HTERT RPE-1 (cell line): ENCODE data around the gene SLIT3.

Experiments used
- in situ Hi-C: fragments of 300-500 bp; cut with MboI; formaldehyde crosslinking; loops from 4 replicates; pipeline ENCODE4 v1.14.3; 2020; ENCODE audit warnings: low sequenced_read_pairs

Gene SLIT3

DNA sequence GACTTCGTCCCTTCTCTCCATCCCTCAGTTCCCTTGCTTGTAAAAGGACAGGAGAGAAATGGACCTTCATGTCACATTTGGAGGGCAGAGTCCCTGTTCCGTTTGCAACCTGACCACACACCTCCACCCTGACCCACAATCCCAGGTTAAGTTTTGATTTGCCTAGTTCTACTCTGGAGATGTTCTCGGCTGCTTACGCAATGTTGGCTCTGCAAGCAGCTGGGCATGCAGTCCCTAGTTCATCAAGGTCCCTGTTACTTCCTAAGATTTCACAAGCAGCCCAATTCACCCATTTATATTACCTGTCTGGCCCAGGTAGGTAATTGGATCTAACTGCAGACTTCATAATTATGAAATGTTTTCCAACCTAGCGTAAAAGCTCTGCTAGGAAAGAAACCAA, 28.8 kb downstream of the SLIT3 start:
- in situ Hi-C loops = no loop called here

DNA sequence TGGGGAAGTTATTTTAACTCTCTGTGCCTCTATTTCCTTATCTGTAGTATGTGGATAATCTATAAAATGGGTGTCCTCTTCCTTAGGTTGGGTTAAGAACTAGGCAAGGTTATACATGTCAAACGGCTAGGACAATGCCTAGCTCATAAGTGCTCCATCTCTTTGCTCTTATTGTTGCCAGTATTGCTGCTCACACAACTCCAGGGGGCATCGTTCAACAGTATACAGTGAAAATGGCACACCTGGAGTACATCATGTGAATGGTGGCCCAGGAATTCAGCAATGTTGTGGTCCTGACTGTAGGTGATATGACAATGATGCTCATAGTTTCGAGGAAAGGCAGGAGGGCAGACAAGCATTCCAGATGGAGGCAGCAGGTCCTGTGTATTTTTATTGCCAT, 30.1 kb downstream of the SLIT3 start:
- in situ Hi-C loops = no loop called here

DNA sequence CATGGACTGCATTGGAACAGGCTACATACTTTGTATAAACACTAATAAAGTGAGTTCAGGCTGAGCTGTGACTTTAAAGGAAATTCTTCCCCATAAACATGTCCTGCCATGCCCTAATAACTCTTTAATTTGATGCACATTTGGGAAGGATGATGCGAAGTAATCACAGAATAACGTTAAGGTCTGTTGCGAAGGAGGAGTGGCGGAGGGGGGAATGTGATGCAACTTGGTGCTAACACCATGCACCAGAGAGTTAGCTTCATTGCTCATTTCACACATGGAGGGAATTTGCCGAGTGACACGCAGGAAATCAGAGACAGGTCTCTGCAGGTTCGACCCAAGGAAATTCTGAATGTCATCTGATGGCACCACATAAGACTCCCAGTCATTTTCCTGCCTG, 32.9 kb downstream of the SLIT3 start:
- in situ Hi-C loops = no loop called here

DNA sequence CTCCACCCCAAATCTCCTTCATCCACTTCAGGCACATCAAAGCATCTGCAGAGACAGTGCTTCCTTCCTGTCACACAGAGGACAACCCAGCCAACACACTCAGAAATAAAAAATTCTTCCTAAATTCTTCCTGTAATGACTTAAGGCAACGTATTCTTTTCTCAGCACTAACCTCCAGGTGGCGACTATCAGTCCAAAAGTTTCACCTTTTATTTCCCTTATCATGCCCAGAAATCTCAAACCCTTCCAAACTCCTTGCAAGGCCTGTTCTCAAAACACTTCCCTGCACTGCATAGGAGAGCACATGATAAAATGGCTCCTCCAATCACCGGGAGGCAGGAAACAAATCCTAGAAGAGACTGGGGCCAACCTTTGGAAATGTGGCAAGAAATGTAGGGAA, 35.1 kb downstream of the SLIT3 start:
- in situ Hi-C loops = no loop called here

DNA sequence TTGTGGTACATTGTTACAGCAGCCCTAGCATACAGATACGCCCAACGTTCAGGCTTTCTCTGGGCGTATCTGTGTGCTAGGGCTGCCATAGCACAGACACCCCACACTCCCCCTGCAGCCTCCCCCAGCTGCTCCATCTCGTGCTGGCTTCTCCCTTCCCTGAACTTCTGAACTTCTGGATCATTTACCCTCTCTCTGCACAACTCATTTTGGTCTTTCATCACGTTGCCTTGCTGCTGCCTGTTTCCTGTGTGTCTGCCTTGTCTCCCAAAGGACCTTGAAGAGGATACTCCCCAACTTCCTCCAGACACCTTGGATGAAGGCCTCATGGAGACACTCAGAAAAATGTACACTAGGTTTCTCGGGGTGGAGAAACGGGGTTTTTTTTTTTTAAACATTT, 37.3 kb downstream of the SLIT3 start:
- in situ Hi-C loops = no loop called here

DNA sequence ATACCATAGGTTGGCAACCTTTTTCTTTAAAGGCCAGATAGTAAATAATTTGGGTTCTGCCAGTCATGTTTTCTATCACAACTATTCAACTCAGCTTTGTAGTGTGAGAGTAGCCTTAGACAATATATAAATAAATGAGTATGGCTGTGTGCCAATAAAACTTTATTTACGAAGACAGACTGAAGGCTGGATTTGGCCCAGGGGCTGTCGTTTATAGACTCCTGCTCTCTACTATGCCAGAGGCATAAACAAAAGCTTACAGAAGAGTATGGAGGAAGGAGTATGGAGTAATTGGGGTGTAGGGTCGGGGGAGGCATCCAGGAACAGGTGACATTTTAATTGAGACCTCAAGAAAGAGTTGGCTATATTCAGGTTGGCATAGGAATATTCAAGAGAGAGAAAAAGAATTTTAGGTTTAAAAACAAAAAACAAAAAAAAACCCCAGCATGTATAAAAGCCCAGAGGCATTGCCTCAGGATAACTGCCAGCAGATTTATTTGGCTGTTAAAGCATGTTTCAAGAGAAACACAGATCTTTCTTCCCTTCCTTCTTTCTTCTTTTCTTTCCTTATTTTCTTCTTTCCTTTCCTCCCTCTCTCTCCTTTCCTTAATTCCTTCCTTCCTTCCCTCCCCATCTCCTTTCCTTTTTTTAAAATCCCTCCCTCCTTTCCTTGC, 39.9 kb downstream of the SLIT3 start:
- in situ Hi-C loops = no loop called here

DNA sequence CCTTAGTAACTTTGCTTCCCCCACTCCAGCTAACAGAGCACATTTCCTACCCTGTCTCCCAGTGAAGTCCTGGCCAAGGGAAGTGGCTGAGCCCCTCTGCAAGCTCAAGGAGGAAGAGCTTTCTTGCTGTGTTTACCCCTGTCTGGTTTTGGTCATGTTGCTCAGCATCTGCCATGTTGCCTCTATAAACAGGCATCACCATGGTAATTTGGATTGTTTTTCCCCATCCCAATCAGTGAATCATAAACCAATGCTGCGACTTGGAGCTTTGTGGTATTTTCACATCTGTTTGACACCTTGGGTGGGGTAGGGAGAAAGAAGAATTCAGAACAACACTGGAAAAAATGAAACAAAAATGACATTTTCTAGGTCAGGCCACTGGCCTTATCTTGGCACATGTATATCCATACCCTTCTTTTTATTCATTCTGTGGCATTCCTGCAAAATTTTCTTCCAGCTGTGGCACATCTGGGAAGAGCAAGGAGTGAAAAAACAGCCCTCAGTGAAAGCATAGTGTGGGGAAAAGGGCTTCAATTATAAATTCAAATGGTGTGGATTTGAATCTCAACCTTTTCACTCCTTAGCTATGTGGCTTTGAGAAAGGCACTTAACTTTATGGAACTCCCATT, 42.5 kb downstream of the SLIT3 start:
- in situ Hi-C loops = no loop called here

DNA sequence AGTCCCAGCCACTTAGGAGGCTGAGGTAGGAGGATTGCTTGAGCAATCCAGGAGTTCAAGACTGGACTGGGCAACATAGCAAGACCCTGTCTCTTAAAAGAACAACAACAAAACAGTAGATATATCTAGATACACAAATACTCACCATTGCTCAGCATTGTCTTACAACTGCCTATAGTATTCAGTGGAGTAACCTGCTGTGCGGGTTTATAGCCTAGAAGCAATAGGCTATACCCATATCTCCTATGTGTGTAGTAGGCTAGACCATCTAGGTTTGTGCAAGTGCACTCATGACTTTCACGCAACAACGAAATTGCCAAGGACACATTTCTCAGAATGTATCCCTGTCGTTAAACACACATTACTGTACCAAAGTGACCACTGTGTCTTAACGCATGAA, 44.7 kb downstream of the SLIT3 start:
- in situ Hi-C loops = no loop called here

DNA sequence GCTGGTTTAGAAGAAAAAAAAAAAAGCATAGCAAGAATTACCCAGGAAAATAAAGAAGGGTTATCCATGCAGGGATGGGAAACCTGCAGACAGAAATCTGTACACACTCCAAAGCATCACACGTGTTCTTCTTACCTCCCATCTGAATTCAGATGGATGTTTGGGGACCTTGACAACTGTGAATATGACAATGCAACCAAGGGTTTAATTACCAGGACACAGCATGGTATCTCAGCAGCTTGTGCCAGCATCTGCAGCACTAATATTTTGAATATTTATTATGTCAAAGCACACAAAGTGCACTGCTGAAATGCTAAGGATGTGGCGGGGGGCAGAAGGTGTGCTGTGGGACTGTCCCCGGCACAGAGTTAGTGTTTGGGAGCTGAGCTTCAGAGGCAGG, 47.9 kb downstream of the SLIT3 start:
- in situ Hi-C loops = no loop called here

DNA sequence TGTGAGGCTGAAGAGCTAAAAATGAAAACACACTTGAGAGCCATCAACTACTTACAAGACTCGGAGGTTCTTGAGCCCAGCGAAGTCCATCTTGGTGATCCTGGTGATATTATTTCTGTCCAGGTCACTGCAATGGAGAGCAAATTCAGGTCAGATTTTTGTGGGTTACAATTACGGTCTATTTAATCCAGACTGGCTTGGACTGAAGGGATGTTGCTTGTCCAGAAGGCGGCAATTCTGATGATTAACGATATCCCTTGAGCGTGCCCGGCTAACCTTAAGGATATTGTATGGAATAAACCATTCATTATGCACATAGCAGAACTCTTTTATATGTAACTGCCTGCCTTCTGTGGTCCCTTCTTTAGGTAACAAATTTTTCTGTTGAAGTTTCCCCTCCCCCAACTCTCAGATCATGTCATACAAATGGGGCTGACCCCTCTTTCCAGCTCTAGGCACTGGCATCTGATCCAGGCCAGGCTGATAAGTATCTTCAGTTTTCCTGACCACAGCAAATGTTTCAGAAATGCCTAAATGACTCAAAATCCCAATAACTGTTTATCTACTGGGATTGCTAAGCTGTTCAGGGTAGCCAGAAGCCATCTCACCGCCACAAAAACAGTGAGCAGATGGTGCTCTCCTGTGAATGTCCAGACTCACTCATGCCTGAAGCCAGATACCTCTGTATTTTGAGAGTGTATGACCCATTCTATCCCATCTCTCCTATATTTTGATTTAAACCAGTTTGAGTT, 49.4 kb downstream of the SLIT3 start:
- in situ Hi-C loops = no loop called here

DNA sequence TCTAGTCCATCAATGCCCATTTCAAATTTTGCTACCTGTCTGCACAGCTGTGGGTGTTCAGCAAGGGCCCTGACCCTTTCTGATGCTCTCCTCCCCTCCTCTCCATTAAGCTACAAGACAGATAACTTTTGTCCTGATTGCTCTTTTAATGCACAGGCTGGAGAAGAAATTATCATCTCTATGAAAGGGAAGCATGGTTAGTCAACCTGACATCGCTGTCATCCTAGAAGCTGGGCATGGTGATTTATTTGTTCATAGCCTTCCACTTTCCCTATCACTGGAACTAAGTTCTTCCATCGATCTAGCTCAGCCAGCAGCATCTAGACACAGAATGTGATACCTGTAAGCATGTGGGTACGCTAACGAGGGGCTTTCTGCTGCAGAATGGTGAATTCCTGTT, 50.1 kb downstream of the SLIT3 start:
- in situ Hi-C loops = no loop called here

DNA sequence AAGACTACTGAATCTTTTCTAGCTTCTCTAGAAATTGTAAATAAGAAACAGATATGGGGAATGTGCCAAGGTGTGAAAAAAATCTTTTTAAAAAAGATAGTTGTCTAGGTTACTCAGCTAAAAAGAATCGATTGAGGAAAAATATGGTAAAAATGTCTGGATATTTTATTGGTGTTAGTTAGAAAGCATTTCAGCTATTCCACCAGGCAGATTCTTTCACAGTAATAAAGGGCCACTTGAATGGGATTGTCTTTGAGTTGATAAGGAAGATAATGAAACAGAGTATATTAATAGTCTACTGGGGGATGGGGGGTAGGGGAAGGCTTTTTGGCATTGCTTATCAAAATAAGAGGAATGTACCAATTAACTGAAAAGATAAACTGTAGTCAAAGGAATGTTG, 51.9 kb downstream of the SLIT3 start:
- in situ Hi-C loops = no loop called here

DNA sequence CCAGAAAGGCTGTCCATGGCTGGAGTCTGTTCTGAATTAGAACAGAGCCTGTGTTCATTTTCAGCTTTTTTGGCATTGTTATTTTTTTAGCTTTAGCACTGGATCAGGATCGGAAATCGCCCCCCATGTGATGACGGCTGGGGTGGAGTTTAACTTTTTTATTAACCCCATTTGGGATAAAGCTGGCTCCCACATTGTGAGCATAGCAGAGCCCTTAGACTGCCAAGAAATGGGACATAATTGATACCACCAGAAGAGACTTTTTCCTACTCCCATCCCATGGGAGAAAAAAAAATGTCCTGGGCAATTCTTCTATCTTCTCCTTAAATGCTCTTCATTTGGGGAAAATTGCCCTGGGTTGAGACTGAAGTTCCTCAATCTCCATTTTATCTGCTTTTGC, 52.4 kb downstream of the SLIT3 start:
- in situ Hi-C loops = no loop called here

DNA sequence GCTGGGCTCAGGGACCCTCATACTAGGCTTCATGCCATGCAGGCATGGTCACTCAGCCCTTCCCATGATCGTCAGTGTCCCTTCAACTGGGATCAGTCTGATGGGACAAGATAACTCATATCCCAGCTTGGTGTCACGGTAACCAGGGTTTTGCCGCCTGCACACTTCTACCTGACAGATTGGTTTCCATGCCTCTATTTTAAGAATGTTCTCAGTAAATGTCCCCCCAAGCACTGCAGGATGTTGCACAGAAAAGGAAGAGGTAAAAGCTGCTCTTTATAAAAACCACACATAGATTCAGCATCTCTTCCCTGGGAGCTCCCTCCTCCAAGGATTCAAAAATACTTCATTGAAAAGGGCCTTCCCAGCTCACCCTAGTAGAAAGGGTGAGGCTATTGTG, 56.1 kb downstream of the SLIT3 start:
- in situ Hi-C loops = no loop called here

DNA sequence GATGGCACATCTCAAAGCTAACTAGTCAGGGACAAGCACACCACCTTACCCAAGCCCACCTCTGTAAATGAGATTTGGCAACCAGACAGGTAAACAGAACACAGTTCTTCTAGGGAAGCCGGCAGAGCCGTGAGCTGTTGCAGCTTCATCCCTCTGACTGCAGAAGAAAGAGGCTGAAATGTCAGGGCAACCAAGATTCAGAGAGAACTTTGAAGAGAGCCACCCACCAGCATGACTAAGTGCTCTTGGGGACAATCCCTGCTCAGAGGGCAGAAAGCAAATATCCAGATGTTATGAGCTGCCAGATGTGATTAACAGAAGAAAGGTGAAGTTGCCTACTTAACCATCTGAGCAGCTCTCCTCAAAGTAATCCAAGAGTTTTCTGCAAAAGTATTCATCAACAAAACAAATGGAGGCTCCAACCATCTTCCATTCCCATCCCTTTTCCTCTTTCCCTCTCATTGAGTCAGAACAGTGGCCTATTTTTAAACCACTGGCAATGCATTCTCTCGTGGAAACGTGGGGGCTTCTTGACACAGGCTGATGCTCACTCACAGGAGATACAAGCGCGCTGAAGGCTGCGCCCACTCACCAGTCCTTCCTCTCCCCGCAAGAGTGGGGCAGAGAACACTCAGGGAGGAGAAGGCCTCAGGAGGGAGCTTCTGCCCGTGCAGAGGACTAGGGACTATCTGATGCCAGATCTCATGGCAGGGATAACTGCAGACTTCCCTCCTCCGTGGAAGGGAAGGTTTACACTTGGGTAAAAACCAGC, 57.1 kb downstream of the SLIT3 start:
- in situ Hi-C loops = no loop called here

DNA sequence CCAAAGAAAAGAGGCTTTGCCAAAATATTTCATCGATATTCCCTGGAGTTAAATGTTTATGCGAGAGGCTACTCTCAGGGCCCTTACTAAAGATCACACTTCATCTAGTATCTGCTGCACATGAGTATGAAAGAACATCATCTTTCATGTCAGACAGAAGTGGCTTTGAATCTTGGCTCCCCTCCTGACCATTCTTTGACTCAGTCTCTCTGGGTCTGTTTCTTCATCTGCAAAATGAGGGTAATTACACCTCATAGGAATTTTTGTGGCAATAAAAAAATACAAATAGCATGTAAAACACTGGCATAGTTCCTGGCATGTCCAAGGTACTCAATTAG, 58.1 kb downstream of the SLIT3 start:
- in situ Hi-C loops = no loop called here

DNA sequence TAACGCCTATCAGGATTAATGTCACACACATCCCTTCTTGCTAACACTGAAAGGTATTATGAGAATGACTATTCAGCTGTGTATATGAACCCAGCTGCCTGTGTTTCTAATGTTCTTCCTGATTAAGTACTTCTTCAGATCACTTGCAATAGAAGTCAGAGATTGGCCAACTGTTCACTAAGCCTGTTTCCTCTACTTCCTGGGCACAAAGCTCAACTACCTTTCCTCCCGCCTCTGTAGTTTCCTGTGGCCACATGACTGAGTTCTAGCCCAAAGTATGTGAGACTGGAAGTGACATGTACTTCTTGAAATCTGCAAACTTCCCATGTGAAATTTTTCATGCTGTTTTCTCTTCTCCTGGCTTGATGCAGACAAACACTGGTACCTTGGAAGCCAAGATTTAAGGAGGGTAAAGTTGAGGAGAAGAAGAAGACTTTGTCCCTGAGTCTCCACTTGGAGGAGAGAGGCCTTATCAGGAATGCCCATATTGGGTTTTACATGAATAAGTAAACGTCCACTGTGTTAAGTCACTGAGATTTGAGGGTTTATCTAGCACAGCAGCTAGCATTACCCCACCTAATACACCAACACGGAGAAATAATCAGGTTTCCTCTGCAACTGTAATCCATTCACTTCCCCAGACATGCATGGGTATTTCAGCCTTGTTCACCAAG, 58.6 kb downstream of the SLIT3 start:
- in situ Hi-C loops = no loop called here

DNA sequence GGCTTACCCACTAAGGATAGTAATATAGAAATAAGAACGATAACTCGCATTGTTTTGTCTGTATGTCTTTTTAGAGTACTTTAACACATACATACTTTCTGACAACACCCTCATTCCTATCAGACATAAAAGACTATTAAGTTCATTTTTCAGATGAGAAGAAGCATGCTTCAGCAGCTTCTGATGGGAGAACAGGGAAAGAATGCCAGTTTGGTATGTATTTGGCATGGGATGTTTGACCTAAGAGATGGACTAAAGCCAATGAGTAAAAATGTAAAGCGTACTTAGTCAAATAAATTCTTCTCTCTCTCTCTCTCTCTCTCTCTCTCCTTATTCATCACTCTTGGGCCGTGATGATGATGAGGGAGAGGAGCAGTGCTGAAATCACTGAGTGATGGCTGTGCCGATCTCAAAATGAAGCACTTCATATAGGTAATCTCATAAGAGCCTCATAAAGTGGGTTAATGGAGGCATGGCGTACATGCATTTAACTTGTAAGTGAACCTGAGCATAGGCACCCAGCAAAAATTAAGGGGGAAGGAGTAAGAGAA, 71.5 kb downstream of the SLIT3 start:
- in situ Hi-C loops = no loop called here

DNA sequence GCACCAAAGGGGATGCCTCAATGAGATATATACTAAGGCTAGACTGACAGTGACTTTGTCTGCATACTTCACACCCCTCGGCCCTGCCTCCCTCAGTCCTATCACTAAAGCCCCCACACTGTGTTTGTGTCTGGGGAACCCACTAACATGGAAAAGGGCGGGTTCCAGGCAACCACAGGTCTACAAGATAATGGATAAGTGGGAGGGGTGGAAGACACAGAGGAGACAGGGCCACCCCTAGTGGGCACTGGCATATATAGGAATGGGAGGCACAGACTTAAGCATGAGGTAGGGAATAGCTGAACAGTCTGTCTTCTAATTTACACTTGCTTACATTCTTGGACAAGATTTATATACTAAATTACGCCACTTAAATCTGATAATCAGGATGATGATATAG, 74.0 kb downstream of the SLIT3 start:
- in situ Hi-C loops = no loop called here

DNA sequence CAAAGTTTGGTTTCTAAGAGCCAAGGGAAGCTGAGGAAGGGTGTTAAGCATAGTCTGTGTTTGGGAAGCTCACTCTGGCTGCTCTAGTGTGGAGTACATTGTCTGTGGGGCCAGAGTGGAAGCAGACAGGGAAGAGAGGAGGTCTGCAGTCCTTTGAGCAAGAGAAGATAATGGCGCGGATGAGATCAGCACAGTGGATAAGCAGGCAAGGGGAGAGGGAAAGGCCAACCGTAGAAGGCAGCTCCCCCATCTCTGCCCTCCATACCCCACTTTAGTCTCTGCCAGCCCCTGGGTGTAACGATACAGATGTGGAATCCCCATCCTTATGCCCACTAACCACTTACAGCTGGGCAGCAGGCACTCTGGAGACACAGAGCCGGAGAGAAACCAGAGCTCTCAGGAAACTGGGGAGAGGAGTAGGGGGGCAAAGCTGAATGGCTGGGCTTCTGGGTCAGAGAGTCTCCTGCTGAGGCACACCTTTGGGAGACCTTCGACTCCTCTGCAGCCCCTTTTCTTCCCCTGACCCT, 75.0 kb downstream of the SLIT3 start:
- in situ Hi-C loops = no loop called here

DNA sequence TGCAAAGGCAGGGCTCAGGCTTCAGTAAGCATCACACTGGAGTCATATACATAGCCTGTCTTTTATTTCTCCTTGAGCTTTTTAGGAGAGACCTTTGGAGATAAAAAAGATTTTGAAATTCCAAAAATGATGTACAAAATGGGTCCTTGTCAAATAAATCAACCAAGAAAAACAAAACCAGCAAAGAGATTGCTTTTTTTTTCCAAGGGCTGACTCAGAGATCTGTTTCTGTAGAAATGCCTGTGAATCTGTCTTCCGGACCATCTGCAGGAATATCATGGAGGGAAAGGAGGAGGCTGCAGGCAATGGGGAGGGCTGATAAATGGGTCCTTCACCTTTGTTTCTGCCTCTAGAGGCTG, 77.4 kb downstream of the SLIT3 start:
- in situ Hi-C loops = no loop called here
